ENCODE data around the gene RAB31. TPM values are rescaled to one million over a fixed set of nuclear protein-coding genes. Genes with fewer than 3 reads are reported as not detected.
"Not testable (repeated sequence)": the region's sequence is repeated elsewhere in the genome, so short reads cannot be mapped to it uniquely, and the experiment has no call there.

Gene RAB31
- total RNA-seq, 1 experiment from 2014 or later, result 118 TPM

- no peak overlapping the region for H3K27ac ChIP-seq (ENCODE audit: low read length)
- intact Hi-C loops (cut with micrococcal nuclease; ENCODE audit: unreplicated experiment), result no loop called here
- BruUV-seq (replicated peaks), result no TSS peak
- DNase-seq (ENCODE audit: low read depth, low spot score), result no peak
- ATAC-seq, result no peak
- ChIA-PET CTCF (no interaction called here), POLR2A (no interaction called here)
- in situ Hi-C loops (cut with HindIII; ENCODE audit: low pct_unique_long_range_greater_than_20kb, low sequenced_read_pairs), result no loop called here
- no peaks in the 10 kb centered on the region for H3K36me3 ChIP-seq (ENCODE audit: control insufficient read depth, insufficient read depth, low read length)
- TF ChIP-seq, protein P1, sequence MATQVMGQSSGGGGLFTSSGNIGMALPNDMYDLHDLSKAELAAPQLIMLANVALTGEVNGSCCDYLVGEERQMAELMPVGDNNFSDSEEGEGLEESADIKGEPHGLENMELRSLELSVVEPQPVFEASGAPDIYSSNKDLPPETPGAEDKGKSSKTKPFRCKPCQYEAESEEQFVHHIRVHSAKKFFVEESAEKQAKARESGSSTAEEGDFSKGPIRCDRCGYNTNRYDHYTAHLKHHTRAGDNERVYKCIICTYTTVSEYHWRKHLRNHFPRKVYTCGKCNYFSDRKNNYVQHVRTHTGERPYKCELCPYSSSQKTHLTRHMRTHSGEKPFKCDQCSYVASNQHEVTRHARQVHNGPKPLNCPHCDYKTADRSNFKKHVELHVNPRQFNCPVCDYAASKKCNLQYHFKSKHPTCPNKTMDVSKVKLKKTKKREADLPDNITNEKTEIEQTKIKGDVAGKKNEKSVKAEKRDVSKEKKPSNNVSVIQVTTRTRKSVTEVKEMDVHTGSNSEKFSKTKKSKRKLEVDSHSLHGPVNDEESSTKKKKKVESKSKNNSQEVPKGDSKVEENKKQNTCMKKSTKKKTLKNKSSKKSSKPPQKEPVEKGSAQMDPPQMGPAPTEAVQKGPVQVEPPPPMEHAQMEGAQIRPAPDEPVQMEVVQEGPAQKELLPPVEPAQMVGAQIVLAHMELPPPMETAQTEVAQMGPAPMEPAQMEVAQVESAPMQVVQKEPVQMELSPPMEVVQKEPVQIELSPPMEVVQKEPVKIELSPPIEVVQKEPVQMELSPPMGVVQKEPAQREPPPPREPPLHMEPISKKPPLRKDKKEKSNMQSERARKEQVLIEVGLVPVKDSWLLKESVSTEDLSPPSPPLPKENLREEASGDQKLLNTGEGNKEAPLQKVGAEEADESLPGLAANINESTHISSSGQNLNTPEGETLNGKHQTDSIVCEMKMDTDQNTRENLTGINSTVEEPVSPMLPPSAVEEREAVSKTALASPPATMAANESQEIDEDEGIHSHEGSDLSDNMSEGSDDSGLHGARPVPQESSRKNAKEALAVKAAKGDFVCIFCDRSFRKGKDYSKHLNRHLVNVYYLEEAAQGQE (IDR thresholded peaks at IDR 0.05; ENCODE audit: insufficient read depth in 1 of 2, low read depth in 2 of 2, low read length in 1 of 2), result no peak
- TF ChIP-seq POLR2AphosphoS5 (IDR thresholded peaks at IDR 0.05; ENCODE audit: low read depth, low read length) (no peak), SIN3A (IDR thresholded peaks at IDR 0.05; ENCODE audit: borderline replicate concordance, insufficient read depth, low read depth, low read length) (no peak), CTCF (IDR thresholded peaks at IDR 0.05) (no peak), TCF7L2 (IDR thresholded peaks at IDR 0.05; ENCODE audit: low read depth, low read length) (no peak)
- no peaks in the 10 kb centered on the region for H3K27me3 ChIP-seq (ENCODE audit: control insufficient read depth, insufficient read depth, low read length)
- no peak overlapping the region for H3K4me3 ChIP-seq (ENCODE audit: low read depth in 2 of 2, low read length in 2 of 2)
- peaks cover 8% of the 10 kb centered on the region for H3K4me1 ChIP-seq (ENCODE audit: control insufficient read depth, insufficient read depth, low read length)
- H3K9me3 ChIP-seq (ENCODE audit: control insufficient read depth, insufficient read depth, low read depth, low read length), result no peaks in the 10 kb centered on the region
These were observed 189.0 kb downstream of the RAB31 start for GRCh38 chr18:9897129-9897528.

DNA sequence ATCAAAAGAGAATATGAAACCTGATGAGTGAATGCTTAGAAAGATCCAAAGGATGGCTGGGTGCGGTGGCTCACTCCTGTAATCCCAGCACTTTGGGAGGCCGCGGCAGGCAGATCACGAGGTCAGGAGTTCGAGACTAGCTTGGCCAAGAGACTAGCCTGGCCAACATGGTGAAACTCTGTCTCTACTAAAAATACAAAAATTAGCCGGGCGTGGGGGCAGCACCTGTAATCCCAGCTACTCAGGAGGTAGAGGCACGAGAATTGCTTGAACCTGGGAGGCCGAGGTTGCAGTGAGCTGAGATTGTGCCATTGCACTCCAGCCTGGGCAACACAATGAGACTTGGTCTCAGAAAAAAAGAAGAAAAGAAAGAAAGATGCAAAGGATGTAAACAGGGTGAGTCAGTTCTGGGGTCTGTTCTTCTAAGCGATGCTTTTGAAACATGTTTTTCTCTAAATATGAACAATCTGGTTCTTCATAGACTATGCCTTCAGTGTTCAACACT, 189.7 kb downstream of the RAB31 start:
- H3K4me3 ChIP-seq (ENCODE audit: low read depth in 2 of 2, low read length in 2 of 2); intact Hi-C loops (cut with micrococcal nuclease; ENCODE audit: unreplicated experiment); H3K27ac ChIP-seq (ENCODE audit: low read length); H3K27me3 ChIP-seq (ENCODE audit: control insufficient read depth, insufficient read depth, low read length); CTCF ChIA-PET; BruUV-seq (replicated peaks); H3K4me1 ChIP-seq (ENCODE audit: control insufficient read depth, insufficient read depth, low read length); H3K36me3 ChIP-seq (ENCODE audit: control insufficient read depth, insufficient read depth, low read length); ATAC-seq; H3K9me3 ChIP-seq (ENCODE audit: control insufficient read depth, insufficient read depth, low read depth, low read length); DNase-seq (ENCODE audit: low read depth, low spot score); in situ Hi-C loops (cut with HindIII; ENCODE audit: low pct_unique_long_range_greater_than_20kb, low sequenced_read_pairs): not testable (repeated sequence)
- POLR2A ChIA-PET, result interaction anchor here (0.6 kb wide), 1 partner anchor 128 kb away, joined by 3 read pairs; no protein-coding TSS in a partner anchor

GRCh38 chr18:9898792-9899549, 190.9 kb downstream of the RAB31 start:
- TF ChIP-seq, protein P1 (IDR thresholded peaks at IDR 0.05; ENCODE audit: insufficient read depth in 1 of 2, low read depth in 2 of 2, low read length in 1 of 2), result no peak
- TF ChIP-seq SIN3A (IDR thresholded peaks at IDR 0.05; ENCODE audit: borderline replicate concordance, insufficient read depth, low read depth, low read length) (no peak), TCF7L2 (IDR thresholded peaks at IDR 0.05; ENCODE audit: low read depth, low read length) (no peak), CTCF (IDR thresholded peaks at IDR 0.05) (no peak), POLR2AphosphoS5 (IDR thresholded peaks at IDR 0.05; ENCODE audit: low read depth, low read length) (no peak)
- ChIA-PET POLR2A (interaction anchor here (0.6 to 0.7 kb wide), 3 partner anchors 9 to 11 kb away, joined by 4 to 5 read pairs (median 4); no protein-coding TSS in a partner anchor), CTCF (no interaction called here)
- BruUV-seq (replicated peaks), result no TSS peak
- ATAC-seq (peak; percentile 72), DNase-seq (ENCODE audit: low read depth, low spot score) (no peak)
- Histone ChIP-seq H3K9me3 (ENCODE audit: control insufficient read depth, insufficient read depth, low read depth, low read length) (no peaks in the 10 kb centered on the region), H3K27ac (ENCODE audit: low read length) (peak overlapping the region; percentile 60), H3K4me1 (ENCODE audit: control insufficient read depth, insufficient read depth, low read length) (peaks cover 8% of the 10 kb centered on the region), H3K27me3 (ENCODE audit: control insufficient read depth, insufficient read depth, low read length) (no peaks in the 10 kb centered on the region), H3K4me3 (ENCODE audit: low read depth in 2 of 2, low read length in 2 of 2) (no peak overlapping the region), H3K36me3 (ENCODE audit: control insufficient read depth, insufficient read depth, low read length) (no peaks in the 10 kb centered on the region)
- in situ Hi-C loops (cut with HindIII; ENCODE audit: low pct_unique_long_range_greater_than_20kb, low sequenced_read_pairs) (no loop called here), intact Hi-C loops (cut with micrococcal nuclease; ENCODE audit: unreplicated experiment) (no loop called here)
